HUES6 (cell line): ENCODE data around the gene GLIPR2.
A peak's percentile ranks its signal among the peaks of the same experiment; 100 is the strongest.

Experiments used
- H3K27ac ChIP-seq: 2 replicates; pipeline ENCODE4 v1.7.0; 2013; ENCODE audit warnings: low read depth, mild to moderate bottlenecking, low read length, inconsistent platforms
- H3K27me3 ChIP-seq: 2 replicates; pipeline ENCODE4 v1.6.1; 2013; ENCODE audit warnings: low read length; ENCODE audit not compliant: control insufficient read depth, insufficient read depth
- H3K36me3 ChIP-seq: 2 replicates; pipeline ENCODE4 v1.6.1; 2013; ENCODE audit warnings: low read length; ENCODE audit not compliant: control insufficient read depth, insufficient read depth
- H3K4me1 ChIP-seq: 2 replicates; pipeline ENCODE4 v1.6.1; 2013; ENCODE audit warnings: low read length; ENCODE audit not compliant: control insufficient read depth, insufficient read depth
- H3K4me3 ChIP-seq: 2 replicates; pipeline ENCODE4 v1.5.1; 2013; ENCODE audit warnings: low read depth, low read length
- H3K9ac ChIP-seq: one replicate; pipeline ENCODE4 v1.6.1; 2013; ENCODE audit warnings: mild to moderate bottlenecking, low read length
- H3K9me3 ChIP-seq: 2 replicates; pipeline ENCODE4 v1.6.1; 2013; ENCODE audit warnings: low read depth, low read length; ENCODE audit not compliant: control insufficient read depth, insufficient read depth

Gene GLIPR2

GRCh38 chr9:36136894-36137391 lies 410 bp downstream of the GLIPR2 start:
- Histone ChIP-seq H3K27ac (no peak overlapping the region), H3K36me3 (no peaks in the 10 kb centered on the region), H3K4me3 (peak overlapping the region; percentile 73), H3K27me3 (peaks cover 97% of the 10 kb centered on the region), H3K9ac (peak overlapping the region; percentile 69), H3K4me1 (peaks cover 26% of the 10 kb centered on the region), H3K9me3 (no peaks in the 10 kb centered on the region)

- Histone ChIP-seq H3K4me1 (peaks cover 25% of the 10 kb centered on the region), H3K9ac (peak overlapping the region; percentile 69), H3K27ac (no peak overlapping the region), H3K27me3 (peaks cover 94% of the 10 kb centered on the region), H3K4me3 (peak overlapping the region; percentile 73), H3K36me3 (no peaks in the 10 kb centered on the region), H3K9me3 (no peaks in the 10 kb centered on the region)
These were observed 965 bp downstream of the GLIPR2 start for GRCh38 chr9:36137392-36138004.

- no peaks in the 10 kb centered on the region for H3K36me3 ChIP-seq
- H3K27me3 ChIP-seq: peaks cover 84% of the 10 kb centered on the region
- no peak overlapping the region for H3K27ac ChIP-seq
- no peak overlapping the region for H3K9ac ChIP-seq
- no peak overlapping the region for H3K4me3 ChIP-seq
- no peaks in the 10 kb centered on the region for H3K9me3 ChIP-seq
- peaks cover 26% of the 10 kb centered on the region for H3K4me1 ChIP-seq
These were observed 2.0 kb downstream of the GLIPR2 start for GRCh38 chr9:36138496-36138895.

- no peak overlapping the region for H3K4me3 ChIP-seq
- H3K4me1 ChIP-seq: peaks cover 26% of the 10 kb centered on the region
- no peaks in the 10 kb centered on the region for H3K36me3 ChIP-seq
- no peak overlapping the region for H3K9ac ChIP-seq
- no peak overlapping the region for H3K27ac ChIP-seq
- peaks cover 81% of the 10 kb centered on the region for H3K27me3 ChIP-seq
- no peaks in the 10 kb centered on the region for H3K9me3 ChIP-seq
These were observed 2.4 kb downstream of the GLIPR2 start for GRCh38 chr9:36138901-36139300.

GRCh38 chr9:36140086-36141084 lies 3.9 kb downstream of the GLIPR2 start:
- H3K27ac ChIP-seq: no peak overlapping the region
- H3K27me3 ChIP-seq: peaks cover 70% of the 10 kb centered on the region
- H3K9ac ChIP-seq: no peak overlapping the region
- H3K4me1 ChIP-seq: peaks cover 19% of the 10 kb centered on the region
- H3K9me3 ChIP-seq: peaks cover 2% of the 10 kb centered on the region
- no peaks in the 10 kb centered on the region for H3K36me3 ChIP-seq
- no peak overlapping the region for H3K4me3 ChIP-seq

- Histone ChIP-seq H3K27ac (no peak overlapping the region), H3K9me3 (peaks cover 9% of the 10 kb centered on the region), H3K27me3 (peaks cover 61% of the 10 kb centered on the region), H3K9ac (no peak overlapping the region), H3K36me3 (no peaks in the 10 kb centered on the region), H3K4me3 (no peak overlapping the region), H3K4me1 (peaks cover 12% of the 10 kb centered on the region)
These were observed 4.8 kb downstream of the GLIPR2 start for GRCh38 chr9:36141288-36141687.

- no peak overlapping the region for H3K4me3 ChIP-seq
- peaks cover 9% of the 10 kb centered on the region for H3K9me3 ChIP-seq
- H3K4me1 ChIP-seq: peaks cover 12% of the 10 kb centered on the region
- H3K9ac ChIP-seq: no peak overlapping the region
- H3K36me3 ChIP-seq: no peaks in the 10 kb centered on the region
- peaks cover 56% of the 10 kb centered on the region for H3K27me3 ChIP-seq
- no peak overlapping the region for H3K27ac ChIP-seq
These were observed 5.2 kb downstream of the GLIPR2 start for GRCh38 chr9:36141761-36142160.

GRCh38 chr9:36142510-36143244 lies 6.1 kb downstream of the GLIPR2 start:
- H3K9me3 ChIP-seq: peaks cover 9% of the 10 kb centered on the region
- peaks cover 47% of the 10 kb centered on the region for H3K27me3 ChIP-seq
- no peak overlapping the region for H3K27ac ChIP-seq
- no peaks in the 10 kb centered on the region for H3K36me3 ChIP-seq
- no peak overlapping the region for H3K4me3 ChIP-seq
- H3K4me1 ChIP-seq: peaks cover 5% of the 10 kb centered on the region; the same call in 1 of the 2 replicates
- no peak overlapping the region for H3K9ac ChIP-seq

GRCh38 chr9:36143245-36143641 lies 6.7 kb downstream of the GLIPR2 start:
- H3K4me1 ChIP-seq: peaks cover 4% of the 10 kb centered on the region; the same call in 1 of the 2 replicates
- H3K36me3 ChIP-seq: no peaks in the 10 kb centered on the region
- H3K9me3 ChIP-seq: peaks cover 9% of the 10 kb centered on the region
- H3K9ac ChIP-seq: no peak overlapping the region
- no peak overlapping the region for H3K27ac ChIP-seq
- peaks cover 41% of the 10 kb centered on the region for H3K27me3 ChIP-seq
- no peak overlapping the region for H3K4me3 ChIP-seq

GRCh38 chr9:36144309-36145232 lies 8.0 kb downstream of the GLIPR2 start:
- Histone ChIP-seq H3K9ac (no peak overlapping the region), H3K4me3 (no peak overlapping the region), H3K9me3 (peaks cover 9% of the 10 kb centered on the region), H3K36me3 (no peaks in the 10 kb centered on the region), H3K27ac (no peak overlapping the region), H3K27me3 (peaks cover 28% of the 10 kb centered on the region), H3K4me1 (peaks cover 4% of the 10 kb centered on the region; the same call in 1 of the 2 replicates)
